Brain microvascular endothelial cell (primary cell): ENCODE data around the gene CPA5.
A peak's percentile ranks its signal among the peaks of the same experiment; 100 is the strongest.

ENCODE experiments used
- DNase-seq: peaks from one replicate; pipeline ENCODE4 v3.0.0-alpha.2; 2020
- H3K27ac ChIP-seq: fragments of 250-450 bp; sonication (Bioruptor Pico); 2 replicates; pipeline ENCODE4 v1.5.1; 2020; ENCODE audit warnings: mild to moderate bottlenecking, moderate library complexity
- H3K27me3 ChIP-seq: fragments of 250-450 bp; sonication (Bioruptor Pico); replicated peaks from 2 replicates; pipeline ENCODE4 v1.5.1; 2020; ENCODE audit warnings: mild to moderate bottlenecking
- H3K36me3 ChIP-seq: fragments of 250-450 bp; sonication (Bioruptor Pico); replicated peaks from 2 replicates; pipeline ENCODE4 v1.5.1; 2020; ENCODE audit warnings: mild to moderate bottlenecking
- H3K4me3 ChIP-seq: 2 replicates; pipeline ENCODE4 v1.5.1; 2011; ENCODE audit warnings: low read depth, mild to moderate bottlenecking, control low read depth, low read length, moderate library complexity
- CTCF ChIP-seq: IDR thresholded peaks from 2 replicates; pipeline ENCODE4 v1.5.1; 2011; ENCODE audit warnings: low read depth, mild to moderate bottlenecking, moderate library complexity, low read length, control low read depth, inconsistent platforms; ENCODE audit errors: missing control alignments
- in situ Hi-C: cut with HindIII; loops from 2 replicates; pipeline ENCODE4 v1.10.0; 2017; ENCODE audit warnings: low sequenced_read_pairs, low pct_ligation_motif_present

Gene CPA5

GRCh38 chr7:130344271-130344866 is at the start of gene CPA5:
Gene CPA5, plus strand, starts transcription at chr7:130344816. Its CDS starts 1,670 bp downstream, at chr7:130346486.
- DNase-seq, result no peak
- Histone ChIP-seq H3K4me3 (peak within 1 kb of the TSS; percentile 13), H3K27me3 (no peaks in the 10 kb centered on the region), H3K36me3 (no peaks in the 10 kb centered on the region), H3K27ac (no peak within 1 kb of the TSS)
- in situ Hi-C loops, result no loop called here
- TF ChIP-seq CTCF, result no peak

- no peak for DNase-seq
- H3K36me3 ChIP-seq, result peaks cover 20% of the 10 kb centered on the region
- H3K4me3 ChIP-seq, result no peak overlapping the region
- TF ChIP-seq CTCF, result no peak
- no peak overlapping the region for H3K27ac ChIP-seq
- in situ Hi-C loops, result no loop called here
- H3K27me3 ChIP-seq, result no peaks in the 10 kb centered on the region
Observed at GRCh38 chr7:130296221-130296951, 48.2 kb upstream of the CPA5 start.

- Histone ChIP-seq H3K4me3 (no peak overlapping the region), H3K27ac (no peak overlapping the region), H3K36me3 (peaks cover 27% of the 10 kb centered on the region), H3K27me3 (no peaks in the 10 kb centered on the region)
- no peak for DNase-seq
- no peak for TF ChIP-seq CTCF
- in situ Hi-C loops, result no loop called here
Observed at GRCh38 chr7:130297628-130298543, 46.7 kb upstream of the CPA5 start.

GRCh38 chr7:130298544-130299326 is 45.9 kb upstream of the CPA5 start:
- no peak for DNase-seq
- Histone ChIP-seq H3K27me3 (no peaks in the 10 kb centered on the region), H3K27ac (no peak overlapping the region), H3K4me3 (no peak overlapping the region), H3K36me3 (peaks cover 27% of the 10 kb centered on the region)
- TF ChIP-seq CTCF, result no peak
- in situ Hi-C loops, result no loop called here

- Histone ChIP-seq H3K27me3 (no peaks in the 10 kb centered on the region), H3K36me3 (peaks cover 37% of the 10 kb centered on the region), H3K4me3 (no peak overlapping the region), H3K27ac (no peak overlapping the region)
- TF ChIP-seq CTCF, result no peak
- in situ Hi-C loops, result no loop called here
- DNase-seq, result no peak
Observed at GRCh38 chr7:130299866-130300265, 44.8 kb upstream of the CPA5 start.
